HepG2 (cell line): ENCODE measurements around the gene NFATC2. TPM values are rescaled to one million over a fixed set of nuclear protein-coding genes. Genes with fewer than 3 reads are reported as not detected.

Source experiments
- GMEB2 ChIP-seq: IDR thresholded peaks from 2 replicates; pipeline ENCODE4 v1.6.1; 2016; ENCODE audit warnings: missing biosample characterization, missing genetic modification reagents, low read depth
- HDAC2 ChIP-seq: sonication (generic); formaldehyde crosslinking; IDR thresholded peaks from 2 replicates; pipeline ENCODE4 v1.4.0; 2020; ENCODE audit warnings: missing genetic modification reagents
- KAT7 ChIP-seq: IDR thresholded peaks from 2 replicates; pipeline ENCODE4 v1.6.1; 2018; ENCODE audit warnings: borderline replicate concordance, missing compliant biosample characterization
- KMT2A ChIP-seq: sonication (generic); formaldehyde crosslinking; IDR thresholded peaks from 2 replicates; pipeline ENCODE4 v1.4.0; 2020; ENCODE audit warnings: missing genetic modification reagents
- MIER2 ChIP-seq: IDR thresholded peaks from 2 replicates; pipeline ENCODE4 v1.6.1; 2016; ENCODE audit warnings: missing biosample characterization, missing genetic modification reagents
- NFE2L2 ChIP-seq: fragments of 150-350 bp; IDR thresholded peaks from 2 replicates; pipeline ENCODE4 v1.6.1; 2014; ENCODE audit warnings: low read length
- NR2C2 ChIP-seq: sonication (generic); formaldehyde crosslinking; IDR thresholded peaks from 2 replicates; pipeline ENCODE4 v1.4.0; 2020; ENCODE audit warnings: missing genetic modification reagents, mild to moderate bottlenecking, moderate library complexity, borderline replicate concordance
- PHF8 ChIP-seq: sonication (generic); formaldehyde crosslinking; IDR thresholded peaks from 2 replicates; pipeline ENCODE4 v1.5.0; 2020; ENCODE audit warnings: missing genetic modification reagents
- SIX4 ChIP-seq: sonication (generic); formaldehyde crosslinking; IDR thresholded peaks from 2 replicates; pipeline ENCODE4 v1.4.0; 2020; ENCODE audit warnings: missing genetic modification reagents
- SMYD3 ChIP-seq: sonication (generic); formaldehyde crosslinking; IDR thresholded peaks from 2 replicates; pipeline ENCODE4 v1.8.1; 2023; ENCODE audit warnings: mild to moderate bottlenecking, missing genetic modification reagents
- SRSF9 ChIP-seq: fragments of 200-400 bp; formaldehyde crosslinking; IDR thresholded peaks from 2 replicates; pipeline ENCODE4 v1.6.1; 2018; ENCODE audit warnings: borderline replicate concordance, mild to moderate bottlenecking, low read depth, low read length; ENCODE audit not compliant: insufficient read depth, poor library complexity, severe bottlenecking
- ZNF850 ChIP-seq: sonication (generic); formaldehyde crosslinking; conservative IDR thresholded peaks from 2 replicates; pipeline ENCODE4 v1.9.0; 2021; ENCODE audit warnings: mild to moderate bottlenecking, missing genetic modification reagents
- ZNF883 ChIP-seq: sonication (generic); formaldehyde crosslinking; IDR thresholded peaks from 2 replicates; pipeline ENCODE4 v1.5.1; 2020; ENCODE audit warnings: mild to moderate bottlenecking, missing genetic modification reagents; ENCODE audit errors: not compliant biosample characterization
- ZSCAN30 ChIP-seq: sonication (generic); formaldehyde crosslinking; IDR thresholded peaks from 2 replicates; pipeline ENCODE4 v1.5.0; 2020; ENCODE audit warnings: mild to moderate bottlenecking, missing genetic modification reagents
- polyA plus RNA-seq, 8 experiments: library from polyadenylated mRNA; depleted of rRNA in 3 of 8; stranded (reverse) in 7 of 8; unstranded in 1 of 8; fragments of >200 nt; fragmentation: Illumina TruSeq in 4 of 8; extraction: Trizol in 4 of 8; gene quantifications; 2 replicates each; pipeline versions ENCODE4 v1.2.1 to v1.2.3, GENCODE V29; 2011 to 2016; ENCODE audit warnings: low read depth in 4 of 8, missing spikeins in 1 of 8, mixed read lengths in 1 of 8; ENCODE audit not compliant: insufficient read depth in 1 of 8
- total RNA-seq, 5 experiments: library from RNA; depleted of rRNA; stranded (reverse); fragments of >200 nt; fragmentation: Illumina TruSeq; extraction: Trizol; gene quantifications; 2 replicates each; pipeline ENCODE4 v1.2.3, GENCODE V29; 2016; ENCODE audit warnings: low read depth in 1 of 5
- TF ChIP-seq, protein P1 (sequence below): sonication (generic); formaldehyde crosslinking; conservative IDR thresholded peaks from 2 replicates; pipeline ENCODE4 v1.4.0; 2020; ENCODE audit warnings: missing genetic modification reagents
- TF ChIP-seq, protein P2 (sequence below): sonication (generic); formaldehyde crosslinking; IDR thresholded peaks from 2 replicates; pipeline ENCODE4 v1.9.0; 2021; ENCODE audit warnings: mild to moderate bottlenecking, missing genetic modification reagents

Gene NFATC2
- total and polyA plus RNA-seq, 2 of the 13 experiments (the other 11 are each of a cell fraction or from before 2014, with no cell fraction given): 1.9 to 3.3 TPM

DNA sequence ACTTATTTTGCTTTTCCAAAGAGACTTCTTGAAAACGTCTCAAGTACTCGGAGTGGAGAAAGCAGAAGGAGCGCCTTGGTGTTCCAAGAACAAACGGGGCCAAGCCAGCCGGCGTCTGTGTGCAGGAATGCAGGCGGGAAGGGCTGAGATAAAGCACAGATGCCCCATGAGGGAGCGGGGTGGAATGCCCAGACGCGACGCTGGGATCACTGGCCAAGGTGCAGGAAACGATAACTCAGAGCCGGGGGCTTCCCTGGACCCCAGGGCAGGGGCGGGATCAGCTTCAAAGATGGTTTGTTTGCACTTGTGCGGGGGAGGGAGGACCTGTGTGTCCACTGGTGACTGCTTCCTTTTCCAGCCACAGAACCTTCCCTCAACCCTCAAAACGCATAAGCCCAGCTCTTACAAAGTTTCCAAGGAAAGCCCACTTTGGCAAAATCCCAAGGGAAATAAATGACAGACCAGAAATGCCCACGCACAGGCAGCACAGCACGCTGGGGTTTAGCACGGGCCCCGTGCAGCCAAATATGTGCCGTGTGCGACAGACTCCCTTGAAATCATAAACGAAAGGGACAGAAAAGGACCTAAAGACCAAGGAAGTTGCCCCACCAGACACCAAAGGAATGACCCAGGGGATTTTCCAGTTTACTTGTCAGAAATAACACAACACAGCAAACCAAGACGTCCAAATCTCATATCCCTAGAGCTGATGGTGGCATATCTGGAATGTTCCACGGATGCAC, 113.9 kb downstream of the NFATC2 start (continued):
- TF ChIP-seq, protein P1, sequence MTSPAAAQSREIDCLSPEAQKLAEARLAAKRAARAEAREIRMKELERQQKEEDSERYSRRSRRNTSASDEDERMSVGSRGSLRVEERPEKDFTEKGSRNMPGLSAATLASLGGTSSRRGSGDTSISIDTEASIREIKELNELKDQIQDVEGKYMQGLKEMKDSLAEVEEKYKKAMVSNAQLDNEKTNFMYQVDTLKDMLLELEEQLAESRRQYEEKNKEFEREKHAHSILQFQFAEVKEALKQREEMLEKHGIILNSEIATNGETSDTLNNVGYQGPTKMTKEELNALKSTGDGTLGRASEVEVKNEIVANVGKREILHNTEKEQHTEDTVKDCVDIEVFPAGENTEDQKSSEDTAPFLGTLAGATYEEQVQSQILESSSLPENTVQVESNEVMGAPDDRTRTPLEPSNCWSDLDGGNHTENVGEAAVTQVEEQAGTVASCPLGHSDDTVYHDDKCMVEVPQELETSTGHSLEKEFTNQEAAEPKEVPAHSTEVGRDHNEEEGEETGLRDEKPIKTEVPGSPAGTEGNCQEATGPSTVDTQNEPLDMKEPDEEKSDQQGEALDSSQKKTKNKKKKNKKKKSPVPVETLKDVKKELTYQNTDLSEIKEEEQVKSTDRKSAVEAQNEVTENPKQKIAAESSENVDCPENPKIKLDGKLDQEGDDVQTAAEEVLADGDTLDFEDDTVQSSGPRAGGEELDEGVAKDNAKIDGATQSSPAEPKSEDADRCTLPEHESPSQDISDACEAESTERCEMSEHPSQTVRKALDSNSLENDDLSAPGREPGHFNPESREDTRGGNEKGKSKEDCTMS (CRISPR knock-in tag): no peak
- no peak for TF ChIP-seq ZNF883
- TF ChIP-seq SMYD3: 0 out of 2 replicates have a peak, but pooled peaks have one; percentile 42
- TF ChIP-seq PHF8 (CRISPR knock-in tag): peak; percentile 27; the same call in 1 of the 2 replicates
- TF ChIP-seq SIX4: no peak
- TF ChIP-seq, protein P2, sequence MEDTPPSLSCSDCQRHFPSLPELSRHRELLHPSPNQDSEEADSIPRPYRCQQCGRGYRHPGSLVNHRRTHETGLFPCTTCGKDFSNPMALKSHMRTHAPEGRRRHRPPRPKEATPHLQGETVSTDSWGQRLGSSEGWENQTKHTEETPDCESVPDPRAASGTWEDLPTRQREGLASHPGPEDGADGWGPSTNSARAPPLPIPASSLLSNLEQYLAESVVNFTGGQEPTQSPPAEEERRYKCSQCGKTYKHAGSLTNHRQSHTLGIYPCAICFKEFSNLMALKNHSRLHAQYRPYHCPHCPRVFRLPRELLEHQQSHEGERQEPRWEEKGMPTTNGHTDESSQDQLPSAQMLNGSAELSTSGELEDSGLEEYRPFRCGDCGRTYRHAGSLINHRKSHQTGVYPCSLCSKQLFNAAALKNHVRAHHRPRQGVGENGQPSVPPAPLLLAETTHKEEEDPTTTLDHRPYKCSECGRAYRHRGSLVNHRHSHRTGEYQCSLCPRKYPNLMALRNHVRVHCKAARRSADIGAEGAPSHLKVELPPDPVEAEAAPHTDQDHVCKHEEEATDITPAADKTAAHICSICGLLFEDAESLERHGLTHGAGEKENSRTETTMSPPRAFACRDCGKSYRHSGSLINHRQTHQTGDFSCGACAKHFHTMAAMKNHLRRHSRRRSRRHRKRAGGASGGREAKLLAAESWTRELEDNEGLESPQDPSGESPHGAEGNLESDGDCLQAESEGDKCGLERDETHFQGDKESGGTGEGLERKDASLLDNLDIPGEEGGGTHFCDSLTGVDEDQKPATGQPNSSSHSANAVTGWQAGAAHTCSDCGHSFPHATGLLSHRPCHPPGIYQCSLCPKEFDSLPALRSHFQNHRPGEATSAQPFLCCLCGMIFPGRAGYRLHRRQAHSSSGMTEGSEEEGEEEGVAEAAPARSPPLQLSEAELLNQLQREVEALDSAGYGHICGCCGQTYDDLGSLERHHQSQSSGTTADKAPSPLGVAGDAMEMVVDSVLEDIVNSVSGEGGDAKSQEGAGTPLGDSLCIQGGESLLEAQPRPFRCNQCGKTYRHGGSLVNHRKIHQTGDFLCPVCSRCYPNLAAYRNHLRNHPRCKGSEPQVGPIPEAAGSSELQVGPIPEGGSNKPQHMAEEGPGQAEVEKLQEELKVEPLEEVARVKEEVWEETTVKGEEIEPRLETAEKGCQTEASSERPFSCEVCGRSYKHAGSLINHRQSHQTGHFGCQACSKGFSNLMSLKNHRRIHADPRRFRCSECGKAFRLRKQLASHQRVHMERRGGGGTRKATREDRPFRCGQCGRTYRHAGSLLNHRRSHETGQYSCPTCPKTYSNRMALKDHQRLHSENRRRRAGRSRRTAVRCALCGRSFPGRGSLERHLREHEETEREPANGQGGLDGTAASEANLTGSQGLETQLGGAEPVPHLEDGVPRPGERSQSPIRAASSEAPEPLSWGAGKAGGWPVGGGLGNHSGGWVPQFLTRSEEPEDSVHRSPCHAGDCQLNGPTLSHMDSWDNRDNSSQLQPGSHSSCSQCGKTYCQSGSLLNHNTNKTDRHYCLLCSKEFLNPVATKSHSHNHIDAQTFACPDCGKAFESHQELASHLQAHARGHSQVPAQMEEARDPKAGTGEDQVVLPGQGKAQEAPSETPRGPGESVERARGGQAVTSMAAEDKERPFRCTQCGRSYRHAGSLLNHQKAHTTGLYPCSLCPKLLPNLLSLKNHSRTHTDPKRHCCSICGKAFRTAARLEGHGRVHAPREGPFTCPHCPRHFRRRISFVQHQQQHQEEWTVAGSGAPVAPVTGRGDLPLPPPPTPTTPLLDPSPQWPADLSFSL: no peak
- peak; percentile 75 for TF ChIP-seq KMT2A (CRISPR knock-in tag)
- TF ChIP-seq NFE2L2: no peak
- TF ChIP-seq GMEB2 (CRISPR knock-in tag): no peak
- TF ChIP-seq SRSF9: no peak
- TF ChIP-seq KAT7 (CRISPR knock-in tag): no peak
- peak; percentile 96 for TF ChIP-seq HDAC2 (CRISPR knock-in tag)
- TF ChIP-seq MIER2 (CRISPR knock-in tag): no peak
- TF ChIP-seq ZNF850: no peak
- TF ChIP-seq ZSCAN30 (CRISPR knock-in tag): no peak
- peak; percentile 60; the same call in 1 of the 2 replicates for TF ChIP-seq NR2C2 (CRISPR knock-in tag)
